Measurements from ENCODE around the gene KRT34. TPM values are rescaled to one million over a fixed set of nuclear protein-coding genes. Genes with fewer than 3 reads are reported as not detected.

The KRT34 gene
- total RNA-seq, 1 donor from 2014 or later: not detected

DNA sequence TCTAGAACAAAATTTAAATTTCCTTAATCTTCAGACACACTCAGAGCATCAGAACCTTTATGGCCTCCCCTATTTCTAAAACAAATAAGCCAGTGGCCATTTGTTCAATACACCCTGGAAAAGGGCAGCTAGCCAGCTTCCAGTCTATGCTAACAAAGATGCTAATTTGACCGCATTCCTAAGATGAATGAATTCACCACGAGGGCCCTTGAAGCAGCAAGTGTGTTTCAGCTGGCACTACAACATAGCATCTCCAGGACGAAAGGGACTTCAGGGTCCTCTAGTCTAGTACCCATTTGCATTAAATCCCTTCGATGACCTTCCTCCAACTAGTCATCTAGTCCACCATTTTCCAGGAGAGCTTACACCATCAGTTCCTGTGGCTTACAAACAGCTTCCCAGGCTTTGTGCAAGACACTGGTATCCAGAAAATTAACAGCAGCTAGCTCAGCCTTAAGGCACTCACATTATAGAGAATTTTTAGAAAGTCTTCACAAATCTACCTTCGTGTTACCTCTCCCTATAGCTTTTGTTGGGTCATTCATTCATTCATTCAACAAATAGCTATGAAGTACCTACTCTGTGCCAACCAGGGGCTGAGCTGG, 31.3 kb upstream of the KRT34 start:
- intact Hi-C loops (cut with DNase I): no loop called here
- Histone ChIP-seq H3K27me3 (no peaks in the 10 kb centered on the region), H3K36me3 (no peaks in the 10 kb centered on the region), H3K9me3 (no peaks in the 10 kb centered on the region), H3K4me1 (peaks cover 0 to 9% of the 10 kb centered on the region in 2 donors), H3K4me3 (no peak overlapping the region), H3K27ac (no peak overlapping the region)
- TF ChIP-seq, protein P1, sequence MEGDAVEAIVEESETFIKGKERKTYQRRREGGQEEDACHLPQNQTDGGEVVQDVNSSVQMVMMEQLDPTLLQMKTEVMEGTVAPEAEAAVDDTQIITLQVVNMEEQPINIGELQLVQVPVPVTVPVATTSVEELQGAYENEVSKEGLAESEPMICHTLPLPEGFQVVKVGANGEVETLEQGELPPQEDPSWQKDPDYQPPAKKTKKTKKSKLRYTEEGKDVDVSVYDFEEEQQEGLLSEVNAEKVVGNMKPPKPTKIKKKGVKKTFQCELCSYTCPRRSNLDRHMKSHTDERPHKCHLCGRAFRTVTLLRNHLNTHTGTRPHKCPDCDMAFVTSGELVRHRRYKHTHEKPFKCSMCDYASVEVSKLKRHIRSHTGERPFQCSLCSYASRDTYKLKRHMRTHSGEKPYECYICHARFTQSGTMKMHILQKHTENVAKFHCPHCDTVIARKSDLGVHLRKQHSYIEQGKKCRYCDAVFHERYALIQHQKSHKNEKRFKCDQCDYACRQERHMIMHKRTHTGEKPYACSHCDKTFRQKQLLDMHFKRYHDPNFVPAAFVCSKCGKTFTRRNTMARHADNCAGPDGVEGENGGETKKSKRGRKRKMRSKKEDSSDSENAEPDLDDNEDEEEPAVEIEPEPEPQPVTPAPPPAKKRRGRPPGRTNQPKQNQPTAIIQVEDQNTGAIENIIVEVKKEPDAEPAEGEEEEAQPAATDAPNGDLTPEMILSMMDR (IDR thresholded peaks at IDR 0.05): no peak
- no peak for DNase-seq (ENCODE audit: low spot score in 2 of 2)

DNA sequence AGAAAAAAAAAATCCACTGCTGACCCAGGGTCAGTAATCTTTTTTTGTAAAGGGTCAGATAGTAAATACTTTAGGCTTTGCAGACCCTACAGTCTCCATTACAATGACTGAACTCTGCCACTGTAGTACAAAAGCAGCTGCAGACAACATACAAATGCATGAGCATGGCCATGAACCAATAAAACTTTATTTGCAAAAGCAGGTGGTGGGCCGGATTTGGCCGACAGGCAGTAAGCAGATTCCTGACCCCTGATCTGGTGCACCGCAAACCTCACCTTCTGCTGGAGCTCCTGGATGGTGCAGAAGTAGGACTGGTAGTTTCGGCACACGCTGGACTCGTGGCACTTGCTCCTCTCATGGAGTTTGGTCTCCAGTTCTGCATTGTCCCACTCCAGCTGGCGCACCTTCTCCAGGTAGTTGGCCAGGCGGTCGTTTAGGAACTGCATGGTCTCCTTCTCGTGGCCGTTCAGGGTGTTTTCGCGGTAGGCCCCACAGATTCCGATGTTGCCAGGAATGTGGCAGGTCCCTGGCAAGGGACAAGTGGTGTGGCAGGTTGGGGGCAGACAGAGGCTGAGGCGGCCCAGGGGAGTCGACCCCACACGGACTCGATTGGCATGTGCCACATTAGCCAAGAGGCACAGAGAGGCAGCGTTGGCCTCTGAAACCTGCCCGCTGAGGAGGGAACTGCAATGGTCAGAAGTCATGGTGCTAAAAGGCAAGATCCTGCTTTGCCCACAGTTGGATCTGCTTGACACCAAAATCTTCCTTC, 29.1 kb upstream of the KRT34 start:
- Histone ChIP-seq H3K4me3 (no peak overlapping the region), H3K36me3 (no peaks in the 10 kb centered on the region), H3K27me3 (no peaks in the 10 kb centered on the region), H3K4me1 (peaks cover 0 to 4% of the 10 kb centered on the region in 2 donors), H3K27ac (no peak overlapping the region), H3K9me3 (no peaks in the 10 kb centered on the region)
- TF ChIP-seq, protein P1 (IDR thresholded peaks at IDR 0.05): no peak
- intact Hi-C loops (cut with DNase I): no loop called here
- no peak for DNase-seq (ENCODE audit: low spot score in 2 of 2)

DNA sequence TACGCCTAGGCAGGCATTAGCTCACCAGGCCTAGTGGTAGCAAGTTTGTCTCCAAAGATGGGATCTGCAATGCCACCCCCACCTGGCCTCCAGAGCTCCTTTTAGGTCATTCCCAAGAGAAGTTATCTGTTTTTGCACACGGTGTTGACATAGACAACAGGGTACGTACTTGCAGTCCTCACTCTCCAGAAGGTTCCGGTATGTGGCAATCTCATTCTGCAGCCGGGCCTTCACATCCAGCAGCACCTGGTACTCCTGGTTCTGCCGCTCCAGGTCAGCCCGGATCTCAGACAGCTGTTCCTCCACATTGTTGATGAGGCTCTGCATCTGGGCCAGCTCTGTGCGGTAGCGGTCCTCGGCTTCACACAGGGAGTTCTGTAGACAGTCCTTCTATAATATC, 25.1 kb upstream of the KRT34 start:
- peak in 1 of 2 donors; percentile 24 for DNase-seq (ENCODE audit: low spot score in 2 of 2)
- no peak overlapping the region for H3K4me3 ChIP-seq
- no peak overlapping the region for H3K27ac ChIP-seq
- no peaks in the 10 kb centered on the region for H3K4me1 ChIP-seq
- intact Hi-C loops (cut with DNase I): no loop called here
- H3K36me3 ChIP-seq: no peaks in the 10 kb centered on the region
- H3K27me3 ChIP-seq: no peaks in the 10 kb centered on the region
- no peaks in the 10 kb centered on the region for H3K9me3 ChIP-seq
- TF ChIP-seq, protein P1 (IDR thresholded peaks at IDR 0.05): no peak

DNA sequence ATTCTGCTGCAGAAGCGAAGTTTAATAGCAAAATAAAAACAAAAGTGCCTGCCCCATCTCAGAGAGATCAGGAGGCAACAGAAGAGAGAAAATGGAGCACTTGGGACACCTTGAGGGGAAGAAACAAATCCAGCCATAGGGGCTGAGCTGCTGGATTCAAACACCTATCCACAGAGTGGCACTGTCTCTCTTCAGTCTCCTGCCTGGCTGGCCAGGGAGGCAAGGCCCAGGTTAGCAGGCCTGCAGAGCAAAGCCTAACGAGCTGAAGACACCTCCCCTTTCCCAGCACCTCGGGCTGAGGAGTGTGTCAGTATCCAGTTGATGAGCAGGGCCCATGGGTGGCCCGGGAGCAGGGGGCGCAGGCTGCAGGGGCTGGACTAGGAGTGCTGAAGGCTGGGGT, 24.1 kb upstream of the KRT34 start:
- no peaks in the 10 kb centered on the region for H3K4me1 ChIP-seq
- H3K4me3 ChIP-seq: no peak overlapping the region
- TF ChIP-seq, protein P1 (IDR thresholded peaks at IDR 0.05): no peak
- H3K36me3 ChIP-seq: no peaks in the 10 kb centered on the region
- intact Hi-C loops (cut with DNase I): no loop called here
- H3K27me3 ChIP-seq: no peaks in the 10 kb centered on the region
- H3K27ac ChIP-seq: no peak overlapping the region
- H3K9me3 ChIP-seq: no peaks in the 10 kb centered on the region
- peak in 1 of 2 donors; percentile 24 for DNase-seq (ENCODE audit: low spot score in 2 of 2)

DNA sequence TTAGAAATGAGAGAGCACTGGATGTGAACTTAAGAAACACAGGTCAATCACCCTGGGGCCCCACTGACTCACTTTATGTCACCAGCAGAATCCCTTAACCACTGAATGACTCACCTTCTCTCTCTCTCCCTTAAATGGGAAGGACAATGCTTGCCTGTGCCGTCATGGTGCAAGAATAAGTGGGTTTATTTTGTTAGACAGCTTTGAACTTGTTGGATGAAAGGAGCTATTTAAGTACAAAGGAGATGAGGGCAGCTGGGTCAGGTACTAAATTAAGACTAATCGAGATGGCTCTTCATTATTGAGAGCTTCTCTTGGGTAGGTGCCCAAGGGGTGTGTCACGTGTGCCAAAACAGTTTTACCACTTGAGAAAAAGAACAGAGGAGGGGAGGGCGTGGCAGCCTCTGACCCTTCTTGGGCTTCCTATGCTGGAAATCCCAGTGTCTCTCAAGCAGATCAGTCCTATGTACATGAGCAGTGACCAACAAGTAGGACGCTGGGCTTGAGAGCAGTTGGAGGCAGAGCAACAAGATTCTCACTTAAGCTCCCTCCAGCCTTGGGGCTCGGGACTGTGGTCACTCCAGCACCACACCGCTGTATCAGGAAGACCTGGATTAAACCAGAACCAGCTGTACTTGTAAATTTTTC, 22.0 kb upstream of the KRT34 start:
- no peaks in the 10 kb centered on the region for H3K4me1 ChIP-seq
- no peak overlapping the region for H3K4me3 ChIP-seq
- H3K27me3 ChIP-seq: no peaks in the 10 kb centered on the region
- no peak overlapping the region for H3K27ac ChIP-seq
- H3K9me3 ChIP-seq: no peaks in the 10 kb centered on the region
- DNase-seq (ENCODE audit: low spot score in 2 of 2): peak in 1 of 2 donors; percentile 52
- intact Hi-C loops (cut with DNase I): no loop called here
- H3K36me3 ChIP-seq: no peaks in the 10 kb centered on the region
- TF ChIP-seq, protein P1 (IDR thresholded peaks at IDR 0.05): no peak

Measured in ascending aorta (tissue), 2 donors.